GM18502 (cell line): ENCODE data around the gene HDAC5.
"Not testable (repeated sequence)": the region's sequence is repeated elsewhere in the genome, so short reads cannot be mapped to it uniquely, and the experiment has no call there.

Source experiments
- ATAC-seq: cut with Tn5 transposase; IDR thresholded peaks from one replicate; pipeline ENCODE4 v1.9.1; 2021; ENCODE audit warnings: mild to moderate bottlenecking; ENCODE audit not compliant: unreplicated experiment, poor library complexity

The HDAC5 gene

GRCh38 chr17:44039829-44040635 is 83.4 kb downstream of the HDAC5 start:
- no peak for ATAC-seq

- no peak for ATAC-seq
These were observed 84.8 kb downstream of the HDAC5 start for GRCh38 chr17:44038604-44039011.

- ATAC-seq: no peak
These were observed 86.0 kb downstream of the HDAC5 start for GRCh38 chr17:44037471-44037870.

GRCh38 chr17:44034688-44035087 is 88.8 kb downstream of the HDAC5 start:
- not testable (repeated sequence) for ATAC-seq

GRCh38 chr17:44033861-44034408 is 89.5 kb downstream of the HDAC5 start:
- ATAC-seq: no peak

- ATAC-seq: no peak
These were observed 93.0 kb downstream of the HDAC5 start for GRCh38 chr17:44030482-44030881.

GRCh38 chr17:44029736-44030135 is 93.7 kb downstream of the HDAC5 start:
- ATAC-seq: no peak
